GM10266 (cell line): ENCODE measurements around the gene KIF12.

Experiments used
- DNase-seq: peaks from one replicate; pipeline ENCODE4 v3.0.0; 2012; ENCODE audit errors: extremely low spot score
- TF ChIP-seq, protein P1 (sequence below): IDR thresholded peaks from 2 replicates; pipeline ENCODE4 v1.5.1; 2012; ENCODE audit warnings: mild to moderate bottlenecking, low read depth; ENCODE audit not compliant: control insufficient read depth, insufficient read depth; ENCODE audit errors: missing control alignments

Gene KIF12

DNA sequence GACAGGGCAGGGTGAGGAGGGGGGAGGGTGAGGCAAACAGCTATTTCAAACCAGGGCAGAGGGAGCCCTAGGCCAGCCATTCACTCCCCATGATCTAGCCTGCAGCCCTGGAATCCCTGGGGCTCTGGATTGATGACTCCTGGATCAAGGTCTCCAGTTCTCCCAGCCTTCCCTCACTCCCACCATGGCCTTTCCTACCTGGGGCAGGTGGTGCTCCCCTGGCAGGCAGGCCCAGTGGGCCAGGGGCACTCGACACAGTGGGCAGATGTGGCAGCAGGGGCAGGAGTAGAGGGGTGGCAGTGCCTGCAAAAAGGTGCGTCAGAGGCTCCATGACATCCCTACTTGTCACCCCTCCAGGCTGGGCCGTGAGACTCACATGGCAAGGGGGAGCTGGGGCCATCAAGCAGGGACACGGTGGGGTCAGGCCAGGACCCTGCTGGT, 6.0 kb downstream of the KIF12 start:
- no peak for DNase-seq
- TF ChIP-seq, protein P1, sequence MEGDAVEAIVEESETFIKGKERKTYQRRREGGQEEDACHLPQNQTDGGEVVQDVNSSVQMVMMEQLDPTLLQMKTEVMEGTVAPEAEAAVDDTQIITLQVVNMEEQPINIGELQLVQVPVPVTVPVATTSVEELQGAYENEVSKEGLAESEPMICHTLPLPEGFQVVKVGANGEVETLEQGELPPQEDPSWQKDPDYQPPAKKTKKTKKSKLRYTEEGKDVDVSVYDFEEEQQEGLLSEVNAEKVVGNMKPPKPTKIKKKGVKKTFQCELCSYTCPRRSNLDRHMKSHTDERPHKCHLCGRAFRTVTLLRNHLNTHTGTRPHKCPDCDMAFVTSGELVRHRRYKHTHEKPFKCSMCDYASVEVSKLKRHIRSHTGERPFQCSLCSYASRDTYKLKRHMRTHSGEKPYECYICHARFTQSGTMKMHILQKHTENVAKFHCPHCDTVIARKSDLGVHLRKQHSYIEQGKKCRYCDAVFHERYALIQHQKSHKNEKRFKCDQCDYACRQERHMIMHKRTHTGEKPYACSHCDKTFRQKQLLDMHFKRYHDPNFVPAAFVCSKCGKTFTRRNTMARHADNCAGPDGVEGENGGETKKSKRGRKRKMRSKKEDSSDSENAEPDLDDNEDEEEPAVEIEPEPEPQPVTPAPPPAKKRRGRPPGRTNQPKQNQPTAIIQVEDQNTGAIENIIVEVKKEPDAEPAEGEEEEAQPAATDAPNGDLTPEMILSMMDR = no peak

DNA sequence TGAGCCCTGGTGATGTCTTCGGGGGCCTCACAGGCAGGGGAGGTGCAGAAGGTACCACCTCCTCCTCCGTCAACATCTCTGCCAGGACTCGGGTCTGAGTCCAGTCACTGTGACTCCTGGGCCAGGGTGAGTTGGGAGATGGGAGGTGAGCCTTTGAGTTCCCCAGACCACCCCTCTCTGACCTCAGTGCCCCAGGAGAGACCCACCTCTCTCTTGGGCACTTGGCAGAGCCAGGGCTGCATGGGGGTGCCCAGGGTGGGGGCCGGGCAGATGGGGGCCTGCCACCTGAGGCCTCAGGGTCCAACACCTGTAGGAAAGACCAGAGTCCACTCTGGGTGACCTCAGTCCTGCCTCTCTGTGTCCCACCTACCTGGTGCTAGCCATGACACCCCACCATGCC, 6.8 kb downstream of the KIF12 start:
- TF ChIP-seq, protein P1 = no peak
- no peak for DNase-seq

DNA sequence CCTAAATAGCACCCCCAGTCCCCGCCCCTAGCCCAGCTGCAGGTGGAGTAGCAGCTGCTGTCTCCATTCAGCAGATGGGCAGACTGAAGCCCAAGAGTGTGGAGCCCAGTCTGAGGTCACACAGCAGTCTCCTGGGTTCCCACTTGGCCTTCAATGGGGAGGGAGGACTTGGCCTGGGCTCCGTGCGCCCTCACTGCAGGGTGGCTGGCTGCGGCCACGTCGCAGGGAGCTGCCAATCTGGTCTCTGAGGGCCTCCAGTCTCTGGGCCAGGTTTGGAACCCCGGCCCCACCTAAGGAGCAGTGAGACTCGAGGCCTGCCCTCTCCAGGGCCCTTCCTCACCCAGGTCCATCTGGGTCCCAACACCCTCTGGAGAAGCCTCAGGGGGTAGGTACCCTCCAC, 7.4 kb downstream of the KIF12 start:
- DNase-seq = no peak
- TF ChIP-seq, protein P1 = no peak

DNA sequence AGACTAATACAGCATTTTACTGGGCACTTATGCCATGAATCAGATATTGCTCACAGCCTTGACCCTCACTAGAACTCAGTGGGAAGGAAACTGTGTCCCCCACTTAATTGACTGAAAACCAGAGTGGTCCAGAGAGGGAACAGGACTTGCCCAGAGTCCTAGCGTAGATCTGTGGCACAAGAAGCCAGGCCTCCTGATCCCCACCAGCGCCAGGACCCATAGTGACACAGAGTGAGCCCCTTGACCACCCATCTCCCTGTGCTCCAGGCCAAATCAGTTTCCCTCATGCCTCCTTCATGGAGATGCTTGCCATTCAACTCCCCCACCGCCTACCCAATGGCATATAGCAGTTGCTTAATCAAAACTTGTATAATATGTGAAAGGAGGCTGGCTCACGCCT, 8.3 kb downstream of the KIF12 start:
- TF ChIP-seq, protein P1 = no peak
- DNase-seq = no peak

DNA sequence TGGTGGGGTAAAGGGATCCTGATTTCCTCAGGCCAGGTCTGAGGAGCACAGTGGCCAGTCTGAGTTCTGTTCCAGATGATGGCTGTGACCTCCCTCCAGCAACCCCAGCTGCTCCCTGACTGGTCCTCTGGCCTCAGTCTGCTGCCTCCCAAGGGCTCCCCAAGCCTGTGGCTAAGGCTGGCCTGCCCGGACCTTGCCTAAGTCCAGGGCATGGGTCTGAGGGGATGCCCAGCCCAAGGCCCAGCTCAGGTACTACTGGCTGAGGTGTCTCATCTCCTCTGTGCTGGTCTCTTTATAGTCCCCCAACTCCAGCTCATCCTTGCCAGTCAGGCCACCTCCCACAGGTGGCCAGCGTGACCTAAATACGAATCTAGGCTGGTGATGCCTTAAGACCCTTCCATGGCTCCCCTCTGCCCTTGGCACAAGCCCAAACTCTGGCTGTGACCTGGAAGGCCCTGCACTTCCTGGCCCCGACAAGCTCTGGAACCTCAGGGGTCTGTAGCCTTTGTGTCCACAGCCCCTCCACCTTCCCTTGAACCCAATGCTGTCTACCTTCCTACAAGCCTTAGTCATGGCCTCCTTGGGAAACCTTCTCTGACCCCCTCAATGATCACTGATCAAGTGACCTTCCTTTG, 9.8 kb downstream of the KIF12 start:
- TF ChIP-seq, protein P1 = no peak
- DNase-seq = no peak

DNA sequence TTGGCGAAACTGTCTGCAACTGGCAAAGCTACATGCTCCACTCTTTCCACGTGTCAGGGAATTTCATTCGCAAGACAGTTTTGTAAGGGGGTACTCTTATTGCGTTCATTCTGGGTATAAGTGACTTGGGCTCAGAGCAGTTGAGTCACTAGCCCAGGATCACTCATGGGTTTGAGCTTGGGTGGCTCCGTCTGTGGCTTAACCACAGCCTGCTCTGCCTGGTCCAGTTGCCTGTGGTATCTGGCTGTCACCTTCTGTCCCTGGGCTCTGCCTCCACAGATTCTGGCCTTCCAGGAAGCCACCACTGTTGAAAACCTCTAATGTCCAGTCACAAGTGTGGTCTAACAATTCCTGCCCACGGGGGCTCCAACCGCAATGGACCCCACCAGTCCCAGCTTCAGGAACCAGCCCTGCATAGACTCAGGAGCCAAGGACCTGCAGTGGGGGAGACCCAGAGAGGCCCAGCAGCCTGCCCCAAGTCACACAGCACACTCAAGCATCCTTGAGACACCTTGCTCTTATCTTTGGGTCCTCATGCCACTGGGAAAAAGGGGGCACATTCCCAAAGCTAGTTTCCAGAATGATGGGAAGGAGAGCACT, 10.4 kb downstream of the KIF12 start:
- TF ChIP-seq, protein P1 = no peak
- DNase-seq = no peak

DNA sequence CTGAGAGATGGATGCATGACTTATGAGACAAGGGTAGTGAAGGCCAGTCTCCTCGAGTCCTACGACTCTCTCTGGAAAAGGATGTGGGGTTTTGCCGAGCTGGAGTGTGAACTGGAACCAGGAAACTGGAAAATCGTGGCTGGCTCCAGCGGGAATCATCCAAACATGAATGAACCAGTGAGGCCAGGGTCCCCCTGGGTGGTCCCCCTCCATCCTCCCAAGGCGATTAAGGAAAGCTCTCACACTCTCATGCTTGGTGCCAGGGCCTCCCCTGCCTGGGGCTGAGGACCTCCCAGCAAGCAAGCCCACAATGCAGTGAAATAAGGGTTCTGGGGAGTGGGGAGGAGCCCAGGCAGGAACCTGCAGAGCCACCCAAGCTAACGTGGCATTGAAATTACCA, 11.4 kb downstream of the KIF12 start:
- DNase-seq = no peak
- TF ChIP-seq, protein P1 = no peak
